GM18517 (cell line): ENCODE results near the gene MAP2.

Experiments
- ATAC-seq: cut with Tn5 transposase; IDR thresholded peaks from one replicate; pipeline ENCODE4 v1.9.1; 2021; ENCODE audit warnings: mild to moderate bottlenecking, moderate library complexity; ENCODE audit not compliant: unreplicated experiment

MAP2 gene

DNA sequence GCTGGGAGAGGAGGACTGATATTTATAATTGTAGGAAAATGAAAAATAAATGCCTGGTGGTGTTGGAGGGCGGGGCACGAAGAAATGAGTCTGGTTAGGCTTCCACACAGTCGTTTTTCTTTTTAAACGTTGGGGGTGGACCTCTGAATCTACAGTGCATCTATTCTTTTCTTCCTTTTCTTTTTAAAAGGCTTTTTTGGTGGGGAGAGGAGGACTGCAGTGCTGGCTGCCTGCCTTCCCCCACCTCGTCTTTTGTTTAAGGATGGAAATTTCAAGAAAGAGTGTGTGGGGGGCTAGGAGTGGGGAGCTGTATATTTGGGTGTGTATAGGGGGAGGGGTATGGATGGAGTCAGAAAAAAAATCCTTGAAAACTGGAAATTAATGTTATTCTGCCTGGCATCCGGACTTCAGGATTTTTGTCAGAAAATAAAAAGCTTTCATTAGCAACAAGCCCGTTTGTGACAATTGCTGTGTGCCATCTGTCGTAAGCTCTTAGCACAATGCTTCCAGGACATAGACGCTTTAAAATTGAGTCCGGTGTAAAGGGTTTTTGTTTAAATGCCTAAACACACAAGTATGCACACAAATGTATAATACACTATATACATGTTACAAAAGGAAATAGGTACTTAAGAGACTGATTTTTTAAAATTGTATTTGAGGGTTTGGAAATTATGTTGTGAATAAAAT lies 1.1 kb downstream of the MAP2 start:
- no peak for ATAC-seq

DNA sequence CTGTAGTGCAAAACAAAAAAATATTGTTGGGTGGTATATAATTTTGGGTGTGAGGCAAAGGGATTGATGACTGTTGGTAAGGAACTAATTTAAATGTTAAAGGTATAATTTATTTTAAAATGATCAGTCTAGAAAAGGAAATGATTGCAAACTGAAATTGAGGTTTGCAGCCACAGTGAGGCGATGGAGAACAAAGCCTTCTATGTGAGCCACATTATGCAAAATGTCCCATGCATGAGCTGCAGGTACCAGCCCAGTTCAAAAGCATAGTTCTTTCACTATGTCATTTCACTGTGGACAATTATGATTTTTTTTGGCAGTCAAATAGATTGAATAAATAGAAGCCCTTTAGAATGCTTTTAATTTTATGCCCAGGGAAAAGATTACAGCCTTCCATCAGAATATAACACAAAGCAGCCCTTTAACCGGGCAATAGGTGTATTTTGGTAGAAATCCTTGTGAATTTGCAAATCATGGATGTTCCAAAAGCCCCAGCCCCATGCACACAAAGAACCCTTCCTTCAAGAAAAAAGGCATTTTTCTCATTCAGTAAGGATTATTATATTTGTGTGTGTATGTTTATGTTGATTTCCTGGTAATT lies 1.7 kb downstream of the MAP2 start:
- no peak for ATAC-seq

DNA sequence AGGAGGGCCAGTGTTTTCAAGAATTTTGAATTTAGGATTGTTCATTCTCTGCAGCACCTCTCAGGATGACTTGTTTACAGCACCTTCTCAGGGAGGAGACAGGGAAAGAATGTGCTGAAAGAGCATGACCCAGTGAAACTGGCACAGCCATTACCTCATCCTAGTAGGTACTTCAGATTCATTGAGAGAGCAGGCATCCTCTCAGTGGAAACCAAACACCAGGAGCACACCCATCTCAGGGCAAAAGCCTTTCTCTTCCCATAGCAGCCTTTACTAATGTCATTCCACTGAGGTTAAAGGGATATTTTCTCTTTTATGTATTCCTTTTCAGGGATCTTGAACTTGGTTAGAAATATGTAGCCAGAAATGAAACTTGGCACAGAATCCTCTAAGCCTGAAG lies 2.6 kb downstream of the MAP2 start:
- ATAC-seq = no peak

DNA sequence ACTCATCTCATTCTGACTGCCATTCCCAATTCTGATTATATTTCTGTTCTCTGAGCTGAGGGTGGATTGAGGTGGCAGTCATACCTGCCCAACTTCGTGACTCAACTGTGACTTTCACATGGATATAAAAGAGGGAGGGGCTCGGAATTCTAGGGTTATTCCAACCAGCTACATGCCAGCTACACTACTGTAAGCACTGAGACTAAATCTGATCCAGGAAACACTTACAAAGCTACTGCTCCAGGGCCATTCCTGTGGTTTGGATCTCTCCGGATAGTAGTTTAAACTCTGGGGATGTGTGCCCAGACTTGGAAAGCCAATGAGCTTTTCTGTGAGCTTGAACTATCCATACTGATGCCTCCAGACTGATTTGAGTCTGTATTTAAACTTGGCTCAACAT lies 7.9 kb downstream of the MAP2 start:
- no peak for ATAC-seq

DNA sequence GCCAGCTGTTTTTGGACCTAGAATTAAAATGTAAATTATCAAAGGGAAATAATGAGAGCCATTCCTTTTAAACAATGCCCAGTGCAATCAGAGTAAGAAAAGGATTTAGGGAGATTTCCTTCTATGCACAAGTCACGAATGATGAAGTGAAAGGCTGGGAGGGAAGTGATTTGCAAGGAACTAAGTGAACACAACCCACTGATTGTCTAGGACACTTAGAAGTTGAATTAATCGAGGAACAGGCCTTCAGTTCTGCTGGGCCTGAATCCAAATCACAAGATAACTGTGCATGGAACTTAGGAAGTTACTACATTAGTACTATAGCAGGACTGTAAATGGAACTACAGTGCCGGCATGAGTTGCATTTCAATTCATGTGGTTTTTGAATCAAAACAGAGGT lies 17.7 kb downstream of the MAP2 start:
- no peak for ATAC-seq

DNA sequence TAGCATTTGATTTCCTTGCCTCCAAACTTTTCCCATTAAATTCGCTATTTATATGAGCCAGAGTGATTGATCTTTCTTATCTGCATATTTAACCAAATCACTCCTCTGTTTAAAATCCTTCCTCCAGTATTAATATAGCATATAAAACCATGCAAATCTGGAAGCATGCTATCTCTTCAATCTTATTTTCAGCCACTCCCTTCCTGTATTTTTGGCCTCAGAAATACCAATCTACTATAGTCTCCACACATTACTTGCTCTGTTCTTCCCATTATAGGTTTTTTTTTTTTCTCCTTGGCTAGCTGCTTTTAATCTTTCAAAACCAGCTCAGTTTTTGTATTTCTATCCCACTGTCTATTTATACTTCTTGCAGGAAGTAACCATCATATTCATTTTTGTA lies 19.1 kb downstream of the MAP2 start:
- no peak for ATAC-seq

DNA sequence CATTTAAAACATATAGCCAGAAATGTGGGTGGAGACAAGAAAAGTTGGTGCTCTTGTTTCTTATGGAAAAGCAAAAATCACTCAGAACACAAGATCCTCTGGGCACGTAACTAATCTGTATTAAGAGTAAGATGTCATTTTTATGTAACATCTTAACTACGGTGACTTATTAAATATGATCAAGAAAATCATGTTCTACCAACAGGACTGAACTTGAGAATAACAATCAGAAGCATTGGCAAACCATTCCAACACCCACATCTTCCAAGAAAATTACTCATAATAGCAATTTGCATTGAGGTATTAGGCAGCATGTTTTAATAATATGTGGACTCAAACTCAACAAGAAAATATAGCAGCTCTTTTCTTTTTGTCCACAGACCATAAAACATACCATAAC lies 21.6 kb downstream of the MAP2 start:
- ATAC-seq = no peak

DNA sequence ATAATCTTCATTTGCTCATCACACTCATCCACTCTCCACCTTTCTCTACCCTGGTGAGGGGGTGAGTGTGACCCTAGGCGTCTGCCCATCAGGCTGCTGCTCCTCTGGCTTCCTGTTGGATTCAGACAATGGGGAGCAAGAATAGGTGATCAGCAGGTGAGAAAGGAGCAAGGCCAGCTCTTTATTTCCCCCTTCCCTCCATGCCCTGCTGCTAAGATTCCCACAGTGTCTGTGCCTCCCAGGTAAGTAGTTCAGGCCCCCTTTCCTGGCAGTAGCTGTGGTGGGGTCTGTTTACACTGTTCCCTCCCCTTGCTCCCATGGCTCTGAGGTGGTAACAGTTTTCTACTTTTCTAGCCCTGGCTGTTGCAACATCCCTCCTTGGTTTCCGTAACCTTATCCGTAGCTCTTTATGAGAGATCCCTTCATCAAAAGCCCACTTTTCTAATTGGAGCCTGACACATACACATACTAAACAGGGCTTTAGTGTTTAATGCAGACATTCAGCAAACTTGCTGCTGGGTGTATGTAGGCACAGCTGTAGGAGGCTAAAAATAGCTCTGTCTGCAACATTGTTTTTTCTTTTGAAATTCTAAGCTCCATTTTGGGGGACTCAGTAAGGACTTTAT lies 27.5 kb downstream of the MAP2 start:
- no peak for ATAC-seq

DNA sequence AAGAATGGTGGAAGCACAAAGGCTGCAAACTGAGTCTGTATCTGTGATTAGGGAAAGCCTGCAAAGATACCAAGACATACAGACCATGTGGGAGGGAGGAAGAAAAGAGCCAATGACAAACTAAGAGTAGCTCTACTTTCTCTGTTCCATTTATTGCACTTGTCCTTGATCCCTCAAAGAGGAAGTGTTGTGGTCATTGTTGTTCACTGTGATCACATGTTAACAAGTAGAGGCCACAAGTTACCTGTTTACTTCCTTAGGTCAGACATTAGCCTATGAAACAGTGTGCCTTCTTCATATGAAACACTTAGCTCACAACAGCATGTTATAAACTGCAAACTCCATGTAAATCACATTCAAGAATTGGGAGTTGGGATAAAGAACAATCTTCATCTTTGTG lies 32.6 kb downstream of the MAP2 start:
- no peak for ATAC-seq

DNA sequence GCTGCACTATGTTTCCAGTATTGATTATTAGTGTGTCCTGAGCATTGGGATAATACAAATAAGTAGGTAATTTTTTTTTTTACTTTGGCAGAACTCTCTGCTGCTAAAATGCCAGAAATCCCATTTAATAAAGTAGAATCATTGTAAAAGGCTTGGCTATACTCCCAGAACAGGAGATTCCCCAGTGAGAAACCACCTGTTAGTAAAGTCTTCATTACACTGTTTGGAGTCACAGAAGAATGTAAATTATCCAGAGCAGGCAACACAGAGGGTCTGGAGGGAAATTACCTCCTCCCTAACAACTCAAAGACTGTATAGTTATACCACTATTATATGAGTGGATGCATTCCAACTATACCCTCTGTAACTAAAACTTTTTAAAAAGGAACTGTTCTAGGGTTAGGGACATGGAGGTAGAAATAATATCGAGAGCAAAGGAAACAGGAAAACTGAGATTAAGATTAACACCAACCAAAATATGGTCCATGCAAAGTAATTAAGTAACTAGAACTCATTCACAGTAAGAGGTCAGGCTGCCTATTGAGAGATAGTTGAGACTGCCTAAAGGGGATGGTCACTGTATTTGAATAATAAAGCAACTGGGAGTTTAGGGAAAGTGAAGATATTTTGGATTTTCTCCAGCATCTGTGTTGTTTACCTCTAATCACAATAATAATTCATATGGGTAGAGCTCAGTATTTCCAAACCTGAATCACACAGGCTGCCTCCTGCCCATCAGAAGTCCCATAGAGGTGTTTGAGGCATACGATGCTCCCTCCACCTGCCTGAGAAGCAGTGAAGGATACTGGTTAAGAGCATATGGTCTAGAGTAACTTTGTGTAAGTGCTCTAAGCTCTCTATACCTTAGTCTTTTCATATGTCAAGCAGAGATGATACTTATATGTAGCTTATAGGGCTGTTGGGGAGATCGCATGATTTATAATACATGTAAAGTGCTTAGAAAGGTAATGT lies 34.4 kb downstream of the MAP2 start:
- ATAC-seq = no peak

DNA sequence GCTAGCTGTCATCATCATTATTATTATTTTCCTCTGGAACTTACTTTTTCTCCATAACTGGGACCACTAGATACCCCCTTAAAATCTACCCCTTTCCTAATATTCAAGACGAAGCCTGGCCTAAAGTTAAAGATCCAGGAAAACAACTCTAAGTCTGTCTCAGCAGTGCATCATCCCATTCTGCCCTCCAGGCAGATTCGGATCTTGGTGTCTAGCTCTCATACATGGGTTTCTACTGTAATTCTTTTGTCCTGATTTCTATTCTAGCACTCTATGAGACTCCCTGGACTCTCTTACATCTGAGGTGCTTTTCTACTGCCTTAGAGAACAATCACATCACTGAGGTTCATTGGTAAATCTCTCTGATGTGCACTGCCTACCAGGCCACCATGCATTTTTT lies 35.5 kb downstream of the MAP2 start:
- no peak for ATAC-seq

DNA sequence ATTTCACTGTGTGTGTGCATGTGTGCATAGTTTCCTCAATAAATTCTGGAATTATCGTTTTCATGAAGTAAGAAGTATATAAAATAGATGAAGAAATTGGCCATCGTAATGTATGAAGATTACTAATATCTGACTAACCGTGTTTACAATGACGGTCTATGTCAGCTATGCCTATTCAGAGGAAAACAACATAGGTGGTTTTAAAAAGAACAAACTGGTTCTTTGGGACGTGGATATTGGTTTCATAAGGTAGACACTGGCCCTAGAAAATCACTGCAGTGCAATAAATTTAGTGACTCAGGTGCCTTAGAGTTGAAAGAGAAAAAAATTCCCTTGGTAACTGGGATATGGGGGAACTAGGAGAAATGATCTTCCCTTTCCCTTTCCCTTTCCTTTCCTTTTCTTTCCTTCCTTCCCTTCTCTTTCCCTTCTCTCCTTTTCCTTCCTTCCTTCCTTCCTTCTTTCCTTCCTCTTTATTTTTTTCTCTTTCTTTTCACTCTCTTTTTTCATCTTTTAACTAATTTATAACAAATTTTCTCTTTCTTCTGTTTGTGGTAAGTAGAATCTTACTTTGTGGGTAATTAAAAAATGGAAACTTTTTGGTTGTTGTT lies 36.4 kb downstream of the MAP2 start:
- no peak for ATAC-seq

DNA sequence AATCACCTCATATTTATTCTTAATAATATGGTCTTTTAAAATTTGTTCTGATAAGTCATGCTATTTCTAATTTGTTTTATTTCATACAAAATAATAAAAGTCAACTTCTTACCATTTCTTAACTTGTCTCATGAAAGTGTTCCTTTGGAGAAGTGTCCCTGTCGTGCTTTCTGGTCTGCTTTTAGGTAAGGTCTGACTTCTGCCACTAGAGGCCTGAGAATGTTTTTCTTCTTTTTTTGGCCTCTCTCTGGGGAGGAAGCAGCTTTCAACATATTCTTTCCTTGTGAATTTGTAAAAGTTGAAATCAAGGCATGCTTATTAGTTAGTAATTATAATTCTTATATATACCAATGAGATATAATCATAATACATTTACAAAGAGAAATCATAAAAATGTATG lies 39.4 kb downstream of the MAP2 start:
- ATAC-seq = no peak

DNA sequence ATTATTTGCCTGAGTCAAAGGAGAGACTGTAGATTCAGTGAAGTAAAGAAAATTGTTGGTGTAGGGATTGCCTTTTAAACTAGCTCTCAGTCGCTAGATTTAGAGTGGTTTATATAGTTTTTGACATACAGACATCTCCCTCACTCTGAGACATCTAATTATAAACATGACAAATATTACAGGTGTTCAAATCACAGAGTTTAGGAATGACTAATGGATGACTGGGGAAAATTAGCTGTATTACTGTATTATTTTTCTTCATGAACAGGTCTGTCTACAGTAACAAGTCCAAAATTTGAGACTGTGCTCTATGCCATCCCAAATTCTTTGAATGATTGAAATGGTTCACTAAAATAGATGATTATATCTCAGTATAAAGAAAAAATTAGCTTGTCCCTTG lies 40.0 kb downstream of the MAP2 start:
- ATAC-seq = no peak

DNA sequence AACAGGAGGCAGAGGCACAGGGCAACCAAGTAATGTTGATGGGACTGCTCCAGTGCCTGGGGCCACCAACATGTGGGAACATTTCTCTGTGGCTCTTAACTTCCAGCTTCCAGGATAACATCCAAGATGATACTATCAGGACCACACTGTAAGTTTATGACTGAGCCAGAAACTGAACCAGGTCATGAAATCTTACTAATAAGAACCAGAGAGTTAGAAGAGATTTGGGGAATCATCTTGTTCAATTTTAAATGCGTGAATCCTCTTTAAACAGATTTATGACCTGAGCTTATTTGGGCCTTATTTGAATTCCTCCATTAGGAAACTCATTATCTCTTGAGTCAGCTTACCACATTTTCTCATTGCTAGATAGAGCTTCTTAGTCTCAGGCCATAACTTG lies 45.0 kb downstream of the MAP2 start:
- ATAC-seq = no peak

DNA sequence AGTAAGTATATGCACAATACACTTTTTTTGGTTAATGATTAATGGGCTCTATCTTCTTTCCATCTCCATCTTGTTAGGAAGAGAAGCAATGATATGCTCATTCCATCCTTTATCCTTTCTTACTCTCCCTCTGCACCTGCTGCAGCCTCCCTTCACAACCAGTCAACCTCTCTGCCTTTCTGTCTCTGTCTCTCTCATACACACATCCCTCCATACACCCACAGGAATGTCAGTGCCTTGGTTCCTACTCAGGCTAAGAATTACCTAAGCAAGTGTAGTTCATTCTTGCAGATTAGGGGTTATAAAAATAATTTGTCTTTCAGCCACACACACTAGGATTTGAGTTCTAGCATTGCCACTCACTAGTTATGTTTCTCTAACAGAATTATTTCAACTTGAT lies 45.6 kb downstream of the MAP2 start:
- no peak for ATAC-seq

DNA sequence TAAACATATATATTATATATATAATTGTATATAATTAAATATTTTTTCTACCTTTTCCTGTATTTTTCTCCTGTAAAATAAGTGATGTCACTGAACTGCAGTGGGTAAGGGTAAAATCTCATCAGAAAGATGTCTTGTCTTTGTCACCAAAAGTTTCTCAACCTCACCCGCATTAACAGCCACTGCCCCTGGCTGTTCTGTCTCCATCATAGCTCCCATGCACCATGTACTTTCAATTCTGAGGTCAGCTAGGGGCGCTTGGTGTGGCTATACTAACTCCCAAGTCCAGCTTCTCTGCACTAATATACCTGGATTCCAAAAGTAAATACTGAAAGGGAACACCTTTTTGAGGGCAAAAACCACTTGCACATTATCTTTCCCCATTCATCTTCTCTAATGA lies 46.6 kb downstream of the MAP2 start:
- ATAC-seq = no peak

DNA sequence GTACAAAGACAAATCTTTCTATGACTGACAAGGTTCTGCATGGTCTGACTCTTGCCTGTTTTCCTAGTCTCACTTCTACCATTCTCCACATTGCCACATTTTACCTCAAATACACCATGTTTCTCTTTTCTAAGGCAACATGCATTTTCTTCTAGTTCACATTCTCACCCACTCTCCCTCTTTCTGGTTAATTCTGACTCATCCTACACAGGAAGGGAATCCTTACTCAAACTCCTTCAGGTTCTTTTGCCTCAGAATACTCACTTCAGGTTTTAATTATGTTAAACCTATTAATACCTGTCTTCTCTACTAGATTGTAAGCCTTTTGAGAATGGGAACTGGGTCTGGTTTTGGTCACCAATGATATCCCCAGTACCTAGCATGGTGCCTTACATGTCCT lies 47.2 kb downstream of the MAP2 start:
- no peak for ATAC-seq

DNA sequence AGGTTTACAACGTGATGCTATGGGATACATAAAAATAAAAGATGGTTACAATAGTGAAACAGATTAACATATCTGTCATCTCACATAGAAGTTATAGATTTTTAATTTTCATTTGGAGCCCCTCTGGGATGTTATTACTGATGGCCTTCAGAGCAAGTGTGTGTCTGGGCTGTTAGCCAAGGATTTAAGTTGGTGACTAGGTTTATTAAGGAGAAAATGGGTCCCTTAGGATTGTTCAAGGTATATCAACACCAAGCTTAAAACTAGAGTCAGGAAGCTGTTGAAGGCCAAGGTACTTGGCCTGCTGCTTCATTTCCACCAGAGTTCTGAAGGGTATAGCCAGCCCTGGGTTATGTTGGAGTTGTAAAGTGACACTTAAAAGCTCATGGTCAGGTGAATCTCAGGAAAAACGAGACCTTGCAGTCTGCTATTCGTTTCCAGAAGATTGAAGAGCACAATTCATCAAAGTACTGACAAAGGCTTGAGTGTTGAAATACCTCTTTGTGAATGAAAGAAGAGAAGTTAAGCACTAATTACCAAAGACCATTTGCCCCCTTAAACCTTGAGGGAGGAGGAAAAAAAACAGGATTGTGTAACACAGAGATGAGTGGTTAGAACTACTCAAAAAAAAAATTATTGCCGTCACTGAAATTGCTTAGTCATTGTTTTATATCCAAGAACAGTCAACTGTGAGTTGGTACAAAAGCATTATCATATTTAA lies 48.4 kb downstream of the MAP2 start:
- ATAC-seq = no peak

DNA sequence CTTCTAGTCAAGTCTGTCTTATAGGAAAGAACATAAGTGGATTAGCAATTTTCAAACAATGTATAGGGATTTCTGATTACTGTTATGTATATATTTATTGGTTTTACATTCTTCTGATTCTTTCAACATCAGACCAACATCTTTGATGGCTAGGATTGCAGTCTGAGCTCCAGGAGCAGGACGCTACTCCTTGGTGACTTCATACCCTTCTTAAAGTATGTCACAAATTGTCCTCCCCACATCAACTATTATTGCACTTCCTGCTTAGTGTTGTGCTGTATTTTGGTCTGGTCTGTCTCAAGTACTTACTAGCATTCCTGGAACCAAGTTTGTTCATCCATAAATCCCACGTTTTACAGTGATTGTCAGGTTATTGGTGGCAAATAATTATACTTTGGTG lies 49.0 kb downstream of the MAP2 start:
- no peak for ATAC-seq
